GM21576 (cell line): ENCODE measurements around the gene SHLD1.
A peak's percentile ranks its signal among the peaks of the same experiment; 100 is the strongest.
"Not testable (repeated sequence)": the region's sequence is repeated elsewhere in the genome, so short reads cannot be mapped to it uniquely, and the experiment has no call there.

Experiments used
- ATAC-seq: cut with Tn5 transposase; IDR thresholded peaks from one replicate; pipeline ENCODE4 v1.9.1; 2021; ENCODE audit warnings: mild to moderate bottlenecking, moderate library complexity; ENCODE audit not compliant: unreplicated experiment

SHLD1 gene

DNA sequence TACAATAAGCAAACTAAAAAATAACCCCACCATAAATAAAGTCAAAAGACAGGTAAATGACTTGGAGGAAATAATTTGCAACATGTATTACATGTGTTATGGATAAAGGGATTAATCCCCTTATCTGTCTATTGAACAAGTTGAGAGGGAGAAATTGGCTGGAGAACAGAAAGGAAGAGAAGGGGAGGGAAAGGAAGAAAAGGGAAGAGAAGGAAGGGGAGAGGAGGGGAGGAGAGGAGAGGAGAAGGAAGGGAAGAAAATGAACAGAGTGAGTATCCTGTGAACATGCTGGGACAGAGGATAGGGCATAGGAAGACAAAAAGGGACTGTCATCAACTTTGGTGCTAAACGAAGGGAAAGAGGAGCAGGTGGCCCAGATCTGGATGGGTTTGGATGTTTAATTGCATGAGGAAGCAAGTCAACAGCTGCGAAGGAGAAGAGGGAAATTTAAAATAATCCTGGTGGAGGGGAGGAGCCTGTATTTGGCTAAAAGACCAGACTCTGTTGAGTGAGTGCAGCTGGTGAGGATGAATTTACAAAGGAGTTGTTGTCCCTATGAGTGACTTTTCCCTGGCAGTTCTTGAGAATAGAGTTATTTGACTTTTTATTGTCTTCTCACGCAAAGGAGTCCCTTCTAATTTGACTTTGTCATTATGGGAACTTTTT lies 14.2 kb upstream of the SHLD1 start:
- no peak for ATAC-seq

DNA sequence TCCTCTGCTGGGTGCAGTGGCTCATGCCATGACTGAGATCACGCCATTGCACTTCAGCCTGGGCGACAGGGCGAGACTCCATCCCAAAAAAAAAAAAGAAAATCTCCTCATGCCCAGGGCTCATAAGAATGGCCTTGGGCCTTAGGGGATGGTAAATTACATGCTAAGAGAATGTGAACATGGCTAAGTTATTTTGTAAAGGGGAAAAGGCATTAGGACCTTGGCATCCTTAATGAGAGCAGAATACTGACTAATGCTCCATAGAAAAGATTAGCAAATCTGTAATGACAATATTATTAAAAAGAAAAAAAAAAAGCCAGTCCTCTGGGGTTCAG lies 12.6 kb upstream of the SHLD1 start:
- ATAC-seq: no peak

DNA sequence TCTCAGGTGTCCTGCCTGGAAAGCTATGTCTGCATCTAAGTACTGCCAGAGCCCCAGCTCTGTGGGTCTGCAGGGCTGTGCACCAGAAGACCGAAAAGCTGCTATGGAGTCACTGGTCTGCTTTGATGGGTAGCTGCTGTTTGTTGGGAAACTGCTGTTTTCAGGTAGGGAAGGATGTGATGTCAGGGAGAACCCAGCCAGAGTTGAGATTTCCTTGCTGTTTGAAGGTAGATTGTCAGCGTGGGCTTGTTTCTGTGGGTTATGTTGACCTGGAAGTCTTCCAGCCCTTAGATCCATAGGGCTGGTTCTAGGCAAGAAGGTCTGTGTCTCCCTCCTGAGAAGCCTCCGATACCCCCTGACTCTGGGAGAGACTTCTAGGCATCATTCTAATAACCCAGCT lies 12.2 kb upstream of the SHLD1 start:
- no peak for ATAC-seq

DNA sequence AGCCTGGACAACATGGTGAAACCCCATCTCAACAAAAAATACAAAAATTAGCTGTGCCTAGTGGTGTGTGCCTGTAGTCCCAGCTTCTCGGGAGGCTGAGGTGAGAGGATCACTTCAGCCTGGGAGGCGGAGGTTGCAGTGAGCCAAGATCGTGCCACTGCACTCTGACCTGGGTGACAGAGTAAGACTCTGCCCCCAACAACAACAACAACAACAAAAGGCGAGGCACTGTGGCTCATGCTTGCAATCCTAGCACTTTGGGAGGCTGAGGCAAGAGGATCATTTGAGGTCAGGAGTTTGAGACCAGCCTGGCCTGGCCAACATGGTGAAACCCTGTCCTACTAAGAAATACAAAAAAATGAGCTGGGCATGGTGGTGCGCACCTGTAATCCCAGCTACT lies 9.6 kb upstream of the SHLD1 start:
- not testable (repeated sequence) for ATAC-seq

DNA sequence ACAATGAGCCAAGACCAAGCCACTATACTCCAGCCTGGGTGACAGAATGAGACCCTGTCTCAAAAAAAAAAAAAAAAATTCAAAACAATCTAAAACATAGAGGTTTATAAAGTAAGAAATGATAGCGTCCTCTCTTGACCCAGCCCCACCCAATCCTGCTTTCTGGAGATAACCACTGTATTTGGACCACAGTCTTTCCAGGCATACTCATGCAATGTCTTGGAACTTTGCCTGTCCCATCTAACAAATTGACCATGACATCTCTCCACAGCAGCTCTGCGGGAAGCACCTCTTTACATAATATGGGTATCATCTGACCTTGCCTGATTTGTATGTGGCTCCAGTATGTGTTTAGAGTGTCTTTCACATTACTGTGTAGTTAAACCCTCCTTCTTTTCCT lies 9.1 kb upstream of the SHLD1 start:
- no peak for ATAC-seq

DNA sequence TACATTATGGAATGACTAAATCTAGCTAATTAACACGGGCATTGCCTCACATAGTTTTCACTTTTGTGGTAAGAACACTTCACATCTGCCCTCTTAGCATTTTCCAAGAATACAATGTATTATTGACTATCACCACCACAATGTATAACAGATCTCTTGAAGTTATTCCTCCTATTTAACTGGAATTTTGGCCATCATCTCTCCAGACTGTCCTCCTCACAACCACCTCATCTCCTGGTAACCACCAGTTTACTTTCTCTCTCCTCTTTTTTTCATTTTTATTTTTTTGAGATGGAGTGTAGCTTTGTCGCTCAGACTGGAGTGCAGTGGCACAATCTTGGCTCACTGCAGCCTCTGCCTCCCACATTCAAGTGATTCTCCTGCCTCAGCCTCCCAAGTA lies 8.2 kb upstream of the SHLD1 start:
- no peak for ATAC-seq

DNA sequence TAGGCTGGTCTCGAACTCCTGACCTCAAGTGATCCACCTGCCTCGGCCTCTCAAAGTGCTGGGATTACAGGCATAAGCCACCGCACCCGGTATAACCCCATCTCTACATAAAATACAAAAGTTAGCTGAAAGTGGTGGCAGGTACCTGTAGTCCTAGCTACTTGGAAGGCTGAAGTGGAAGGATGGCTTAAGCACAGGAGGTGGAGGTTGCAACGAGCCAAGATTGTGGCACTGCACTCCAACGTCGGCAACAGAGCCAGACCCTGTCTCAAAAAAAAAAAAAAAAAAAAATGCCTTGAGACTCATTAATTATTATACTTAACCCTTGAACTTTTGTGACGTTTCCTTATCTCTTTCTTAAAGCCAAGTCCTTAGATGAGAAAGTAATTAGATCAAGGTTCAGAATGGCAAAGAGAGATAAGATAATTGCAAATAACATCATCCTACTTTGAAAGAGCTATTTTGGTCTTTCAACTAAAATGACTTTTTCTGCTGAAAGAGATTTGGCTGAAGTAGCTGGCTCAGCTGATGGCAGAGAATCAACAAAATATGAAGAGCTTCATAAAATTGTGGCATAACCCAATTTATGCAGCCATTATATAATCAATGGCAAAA lies 4.7 kb upstream of the SHLD1 start:
- no peak for ATAC-seq

DNA sequence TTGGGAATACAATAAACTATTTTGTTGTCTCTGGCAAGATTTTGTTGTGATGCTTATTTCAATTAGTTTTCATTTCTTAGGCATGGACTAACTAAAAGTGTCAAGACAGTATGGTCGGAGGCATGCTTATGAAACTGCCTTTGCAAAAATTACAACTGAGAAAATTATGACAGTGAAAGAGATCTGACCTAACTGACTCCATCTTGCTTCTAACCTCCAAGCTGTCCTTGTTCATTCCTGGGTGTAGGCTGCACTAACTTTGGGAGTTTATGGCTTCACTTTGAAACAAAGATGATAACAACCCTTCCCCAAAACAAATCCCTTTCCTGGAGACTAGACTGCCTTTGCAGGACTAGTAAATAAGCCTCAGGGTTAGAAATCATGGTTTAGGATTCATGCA lies 4.1 kb upstream of the SHLD1 start:
- ATAC-seq: no peak

DNA sequence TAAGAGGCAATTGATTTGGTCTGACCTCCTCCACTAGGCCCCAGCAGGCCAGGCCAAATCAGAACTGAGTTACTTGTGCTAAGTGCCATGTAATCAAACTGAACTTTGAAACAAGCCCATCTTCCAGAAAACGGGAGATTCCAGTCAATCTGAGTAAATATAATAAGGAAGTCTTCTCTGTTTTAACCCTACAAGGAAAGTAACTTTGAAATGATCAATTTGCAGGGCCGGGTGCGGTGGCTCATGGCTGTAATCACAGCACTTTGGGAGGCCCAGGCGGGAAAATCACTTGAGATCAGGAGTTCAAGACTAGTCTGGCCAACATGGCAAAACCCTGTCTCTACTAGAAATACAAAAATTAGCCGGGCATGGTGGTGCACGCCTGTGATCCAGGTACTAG lies 2.0 kb upstream of the SHLD1 start:
- ATAC-seq: no peak

DNA sequence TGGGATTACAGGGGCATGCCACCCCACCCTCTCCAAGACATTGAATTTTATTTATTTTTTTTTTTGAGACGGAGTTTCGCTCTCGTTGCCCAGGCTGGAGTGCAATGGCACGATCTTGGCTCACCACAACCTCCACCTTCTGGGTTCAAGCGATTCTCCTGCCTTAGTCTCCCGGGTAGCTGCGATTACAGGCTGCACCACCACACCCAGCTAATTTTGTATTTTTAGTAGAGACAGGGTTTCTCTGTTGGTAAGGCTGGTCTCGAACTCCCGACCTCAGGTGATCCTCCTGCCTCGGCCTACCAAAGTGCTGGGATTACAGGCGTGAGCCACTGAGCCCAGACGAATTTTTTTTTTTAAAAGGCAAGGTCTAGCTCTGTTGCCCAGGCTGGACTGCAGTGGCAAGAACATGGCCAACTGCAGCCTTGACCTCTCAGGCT lies 669 bp upstream of the SHLD1 start:
- not testable (repeated sequence) for ATAC-seq

DNA sequence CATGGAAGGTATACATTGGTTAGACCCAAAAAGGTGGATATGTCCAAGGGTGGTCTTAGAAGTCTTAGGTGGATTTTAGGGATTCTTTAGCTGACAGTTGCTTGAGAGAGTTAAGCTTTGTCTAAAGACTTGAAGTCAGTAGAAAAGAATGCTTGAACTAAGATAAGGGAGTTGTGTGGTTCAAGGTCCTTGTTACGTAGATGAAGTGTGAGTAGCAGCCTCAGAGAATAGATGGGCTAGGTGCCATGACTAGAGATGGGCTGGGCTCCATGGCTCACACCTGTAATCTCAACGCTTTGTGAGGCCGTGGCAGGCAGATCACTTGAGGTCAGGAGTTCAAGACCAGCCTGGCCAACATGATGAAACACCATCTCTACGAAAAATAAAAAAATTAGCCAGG lies 1.7 kb downstream of the SHLD1 start:
- ATAC-seq: no peak

DNA sequence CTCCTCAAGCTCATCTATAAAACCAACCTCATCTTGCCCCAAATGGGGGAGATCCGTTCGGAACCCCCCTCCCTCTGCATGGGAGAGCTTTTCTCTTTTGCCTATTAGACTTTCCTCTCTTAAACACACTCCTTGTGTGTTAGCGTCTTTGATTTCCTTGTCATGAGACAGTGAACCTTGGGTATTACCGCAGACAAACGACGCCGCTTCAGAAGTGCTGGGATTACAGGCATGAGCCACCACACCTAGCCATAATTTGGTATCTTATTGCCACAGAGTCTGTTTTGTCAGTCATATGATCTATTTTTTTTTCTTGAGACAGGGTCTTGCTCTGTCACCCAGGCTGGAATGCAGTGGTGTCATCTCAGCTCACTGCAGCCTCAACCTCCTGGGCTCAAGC lies 3.6 kb downstream of the SHLD1 start:
- ATAC-seq: no peak

DNA sequence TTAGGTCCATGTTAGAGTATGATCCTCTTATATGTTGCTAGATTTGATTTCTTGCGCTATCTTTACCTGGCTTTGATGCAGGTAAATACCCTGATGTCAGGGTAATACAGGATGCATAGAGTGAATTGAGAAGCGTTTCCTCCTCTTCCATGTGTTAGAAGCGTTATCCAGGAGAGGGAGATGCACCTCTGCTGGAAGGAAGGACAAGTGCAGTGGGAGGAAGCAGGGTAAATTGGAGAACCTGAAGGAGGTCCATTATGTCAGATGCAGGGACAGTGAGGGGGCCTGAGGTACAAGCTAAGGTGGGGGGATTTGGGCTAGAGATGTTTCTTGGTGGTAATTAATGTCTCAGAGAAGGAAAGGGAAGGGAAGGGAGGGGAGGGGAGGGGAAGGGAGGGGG lies 7.7 kb downstream of the SHLD1 start:
- ATAC-seq: no peak

DNA sequence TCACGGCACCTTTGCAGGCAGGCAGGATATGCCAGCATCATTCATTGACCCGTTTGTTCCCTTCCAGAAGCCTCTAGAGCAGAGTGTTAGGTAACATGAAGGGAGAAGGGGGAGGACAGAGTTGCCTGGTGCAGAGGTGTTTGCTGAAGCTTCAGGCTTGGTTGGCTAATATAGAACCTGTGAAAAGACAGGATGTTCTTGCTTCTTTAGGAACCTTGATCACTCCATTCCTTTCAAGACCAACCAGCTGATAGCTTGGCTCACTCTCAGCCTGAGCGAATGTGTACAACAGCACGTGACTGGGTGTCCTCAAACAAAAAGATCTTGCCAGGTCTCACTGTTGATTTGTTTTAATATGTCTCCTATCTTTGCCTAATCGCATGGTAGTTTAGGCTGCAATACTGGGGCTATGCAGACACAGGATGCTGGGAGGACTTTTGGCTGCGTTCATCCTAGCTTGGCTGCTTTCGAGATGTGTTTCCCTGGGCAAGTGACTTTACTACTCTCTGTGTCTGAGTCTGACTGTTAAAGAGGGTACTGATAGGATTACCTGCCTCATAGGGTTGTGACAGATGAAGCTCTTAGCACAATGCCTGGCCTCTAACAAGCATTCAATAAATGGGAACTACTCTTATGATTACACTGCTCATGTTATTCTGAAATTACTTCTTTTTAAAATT lies 16.0 kb downstream of the SHLD1 start:
- no peak for ATAC-seq

DNA sequence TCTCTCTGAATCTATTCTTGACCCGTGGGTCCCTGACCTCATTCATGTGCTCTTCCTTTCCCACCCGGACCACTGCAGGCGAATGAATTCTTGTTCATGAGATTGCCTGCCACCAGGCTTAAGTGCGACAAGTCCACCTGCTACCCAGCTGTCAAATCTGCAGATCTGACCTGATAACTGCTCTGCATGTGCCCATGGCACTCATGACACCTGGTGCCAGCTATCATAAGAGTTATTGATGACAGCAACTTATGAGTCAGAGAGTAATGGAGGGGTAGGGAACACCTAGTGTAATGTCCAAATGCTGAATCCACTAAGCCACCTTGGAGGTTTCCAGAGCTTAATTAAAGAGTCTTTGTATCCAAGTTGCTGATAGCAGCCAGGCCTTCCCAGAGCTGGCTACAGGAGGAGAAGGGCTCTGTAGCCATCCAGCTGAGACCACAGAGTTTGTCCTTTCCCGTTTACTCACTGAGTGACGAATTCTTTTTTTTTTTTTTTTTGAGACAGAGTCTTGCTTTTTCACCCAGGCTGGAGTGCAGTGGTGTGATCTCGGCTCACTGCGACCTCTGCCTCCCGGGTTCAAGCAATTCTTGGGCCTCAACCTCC lies 17.4 kb downstream of the SHLD1 start:
- no peak for ATAC-seq

DNA sequence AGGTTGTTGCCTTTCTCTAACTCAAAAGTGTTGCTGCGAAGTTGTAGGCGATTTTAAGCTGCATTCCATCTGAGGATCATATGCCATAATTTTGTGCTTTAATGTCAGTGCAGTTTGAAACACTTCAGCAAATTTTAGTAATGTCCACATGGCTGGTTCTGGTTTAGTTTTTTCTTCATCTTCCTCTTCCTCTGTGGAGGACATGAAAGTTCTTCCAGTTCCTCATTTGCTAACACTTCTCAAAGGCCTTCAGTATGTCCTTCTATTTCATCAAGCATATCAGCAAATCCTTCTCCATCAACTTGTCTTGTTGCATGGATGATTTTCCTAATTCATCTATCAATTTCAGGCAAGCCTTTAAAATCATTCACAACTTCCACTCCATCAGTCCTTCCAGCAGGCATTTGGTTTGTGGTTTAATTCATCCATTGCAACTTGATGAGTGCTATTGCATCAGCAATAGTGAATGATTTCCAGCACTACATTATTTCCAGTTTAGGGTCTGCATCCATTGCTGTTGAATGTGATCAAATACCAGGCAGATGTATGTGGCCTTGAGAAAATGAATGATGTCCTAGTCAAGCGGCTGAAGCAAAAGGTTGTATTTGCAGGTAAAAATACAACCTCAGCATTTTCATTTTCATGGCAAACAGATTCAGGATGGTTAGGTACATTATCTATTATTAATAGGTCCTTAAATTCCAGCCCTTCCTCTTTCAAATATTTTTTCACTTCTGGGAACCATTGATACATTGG lies 20.2 kb downstream of the SHLD1 start:
- no peak for ATAC-seq

DNA sequence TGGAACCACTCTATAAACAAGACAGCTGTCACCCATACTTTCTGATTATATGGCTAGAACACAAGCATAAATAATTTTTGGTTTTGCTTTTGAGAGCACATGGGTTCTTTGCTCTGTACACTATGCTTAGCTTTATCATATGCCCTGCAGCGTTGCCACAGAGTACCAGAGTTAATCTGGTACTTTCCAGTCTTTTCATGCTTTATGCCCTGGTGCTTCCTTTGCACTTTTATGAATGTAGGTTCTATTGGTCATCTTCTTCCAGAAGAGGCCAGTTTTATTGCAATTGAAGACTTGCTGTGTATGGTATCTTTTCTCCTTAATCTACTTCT lies 20.8 kb downstream of the SHLD1 start:
- ATAC-seq: peak; percentile 45

DNA sequence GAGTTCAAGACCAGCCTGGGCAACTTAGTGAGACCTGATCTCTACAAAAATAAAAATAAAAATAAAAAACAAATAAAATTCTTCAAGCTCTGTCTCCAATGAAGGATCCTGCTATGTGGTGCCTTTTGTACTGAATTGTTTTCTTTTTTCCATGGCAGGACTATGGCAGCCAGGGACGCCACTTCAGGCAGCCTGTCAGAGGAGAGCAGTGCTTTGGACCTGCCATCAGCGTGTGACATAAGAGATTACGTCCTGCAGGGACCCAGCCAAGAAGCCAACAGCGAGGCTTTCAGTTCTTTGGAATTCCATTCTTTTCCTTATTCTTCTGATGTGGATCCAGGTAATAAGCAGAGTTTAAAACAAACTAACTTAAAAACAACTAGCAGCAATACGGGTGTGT lies 22.5 kb downstream of the SHLD1 start:
- no peak for ATAC-seq

DNA sequence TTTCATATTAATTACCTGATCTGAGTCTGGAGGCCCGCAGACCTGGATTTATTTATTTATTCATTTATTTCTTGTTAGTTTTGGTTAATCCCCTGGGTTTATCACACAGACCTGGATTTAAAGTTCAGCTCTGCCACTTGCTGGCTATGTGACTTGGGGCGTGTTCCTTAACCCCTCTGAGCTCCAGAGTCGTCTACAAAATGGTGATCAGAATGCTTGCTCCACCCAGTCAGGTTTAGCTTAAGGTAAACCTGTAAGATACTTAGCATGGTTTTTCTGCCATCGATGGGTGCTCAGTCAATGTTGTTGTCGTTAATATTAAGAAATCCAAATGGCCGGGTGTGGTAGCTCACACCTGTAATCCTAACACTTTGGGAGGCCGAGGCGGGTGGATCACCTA lies 23.4 kb downstream of the SHLD1 start:
- no peak for ATAC-seq

DNA sequence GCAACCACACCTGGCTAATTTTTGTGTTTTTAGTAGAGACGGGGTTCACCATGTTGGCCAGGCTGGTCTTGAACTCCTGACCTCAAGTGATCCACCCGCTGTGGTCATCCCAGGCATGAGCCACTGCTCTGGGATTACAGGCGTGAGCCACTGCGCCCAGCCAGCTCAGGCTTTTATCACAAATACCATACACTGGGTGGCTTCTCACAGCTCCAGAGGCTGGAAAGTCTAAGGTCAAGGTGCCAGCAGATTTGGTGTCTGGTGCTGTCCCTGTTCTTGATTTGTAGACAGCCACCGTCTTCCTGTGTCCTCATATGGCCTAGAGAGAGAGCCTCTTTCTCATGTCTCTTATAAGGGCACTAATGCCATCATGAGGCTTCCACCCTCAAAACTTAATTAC lies 25.9 kb downstream of the SHLD1 start:
- ATAC-seq: no peak

DNA sequence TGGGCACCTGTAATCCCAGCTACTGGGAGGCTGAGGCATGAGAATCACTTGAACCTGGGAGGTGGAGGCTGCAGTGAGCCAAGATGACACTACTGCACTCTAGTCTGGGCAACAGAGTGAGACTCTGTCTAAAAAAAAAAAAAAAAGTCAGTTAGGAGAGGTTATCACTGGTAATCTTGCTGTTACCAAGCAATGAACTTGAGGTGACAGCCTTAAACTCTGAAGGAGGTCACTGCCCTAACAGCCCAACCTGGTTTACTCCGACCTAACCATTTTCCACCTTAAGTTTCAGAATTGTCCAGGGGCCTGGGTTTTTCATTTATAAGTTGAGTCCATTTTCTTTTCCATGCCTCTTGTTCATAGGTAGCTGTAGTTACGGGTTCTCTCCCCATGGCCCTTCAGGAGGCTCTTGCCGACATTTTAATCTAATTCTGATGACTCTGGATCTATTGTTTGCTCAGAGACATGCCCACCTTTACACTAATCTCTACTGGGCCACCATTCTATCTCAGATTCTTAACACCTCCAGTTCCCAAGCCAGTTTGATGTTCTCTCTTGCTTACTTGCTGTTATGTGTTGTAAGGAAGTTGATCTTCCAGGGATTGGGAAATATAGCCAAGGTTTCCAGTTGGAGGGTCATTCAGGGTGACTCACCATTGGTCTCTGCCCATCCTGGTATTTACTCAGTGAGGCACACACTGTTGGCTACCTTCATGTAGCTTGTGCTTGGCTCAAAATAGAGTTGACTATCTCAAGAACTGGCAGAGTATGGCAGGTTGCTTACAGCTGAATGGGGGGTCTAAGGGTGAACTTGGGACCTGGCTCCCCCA lies 29.1 kb downstream of the SHLD1 start:
- ATAC-seq: no peak
